ENCODE results near the gene DMAC2.

- TF ChIP-seq POLR2A (IDR thresholded peaks at IDR 0.05) = no peak
- TF ChIP-seq CTCF (IDR thresholded peaks at IDR 0.05) = no peak
These were observed 45.1 kb upstream of the DMAC2 start for GRCh38 chr19:41484822-41485221.

All from breast epithelium (tissue), 3 donors.